ENCODE results near the gene COA5.

DNA sequence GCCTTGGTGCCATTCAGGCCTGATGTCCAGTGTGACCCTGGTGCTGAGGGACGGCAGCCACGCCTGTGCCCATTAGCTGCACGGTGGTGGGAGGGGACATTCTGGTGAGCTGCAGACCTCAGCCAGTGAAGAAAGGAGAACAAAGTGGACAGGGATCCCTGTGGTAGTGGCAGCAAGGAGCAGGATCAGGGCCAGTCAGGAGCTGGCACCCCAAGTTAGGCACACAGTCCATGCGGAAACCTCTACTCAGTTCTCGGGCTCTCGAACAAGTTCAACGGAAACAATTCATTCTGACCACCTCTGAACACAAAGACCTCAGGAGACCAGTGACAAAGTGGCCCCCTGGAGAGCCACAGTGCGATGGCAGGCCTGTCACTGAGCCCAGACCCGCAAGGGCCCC is 30.1 kb downstream of the COA5 start:
- TF ChIP-seq CTCF (conservative IDR thresholded peaks at IDR 0.05; ENCODE audit: low read depth, low read length) (no peak), EZH2 (IDR thresholded peaks at IDR 0.05; ENCODE audit: borderline replicate concordance, low read depth, low read length, poor library complexity, severe bottlenecking) (no peak)

Measured in A673 (cell line).